H1 (cell line): Measurements from ENCODE around the gene BTBD9. TPM values are rescaled to one million over a fixed set of nuclear protein-coding genes. Genes with fewer than 3 reads are reported as not detected.

ENCODE experiments used
- CTCF ChIA-PET: fragments of 300-600 bp; sonication (Branson Sonifier 250); formaldehyde crosslinking; loops from one replicate; lab custom pipeline; 2021; ENCODE audit not compliant: partially characterized antibody; lab: Charles Lee
- POLR2A ChIA-PET: fragments of 300-600 bp; sonication (Branson Sonifier 250); formaldehyde crosslinking; loops from one replicate; lab custom pipeline; 2021; ENCODE audit warnings: inconsistent platforms; ENCODE audit not compliant: partially characterized antibody; lab: Charles Lee
- DNase-seq, 2 experiments: peaks; one replicate each; pipeline versions ENCODE4 v3.0.0 to v3.0.0-alpha.2; 2010 to 2022; ENCODE audit warnings: low spot score in 2 of 2, low read depth in 1 of 2, mixed read lengths in 1 of 2
- FAIRE-seq: peaks from 2 replicates; lab custom pipeline; 2011; peaks lifted over from hg19 to GRCh38; lab: Jason Lieb, UNC
- H2AFZ ChIP-seq: 2 replicates; pipeline ENCODE4 v1.8.1; 2012; ENCODE audit warnings: low read length, inconsistent platforms
- H2AK5ac ChIP-seq: 2 replicates; pipeline ENCODE4 v1.6.1; 2013; ENCODE audit warnings: low read depth, low read length
- H2BK120ac ChIP-seq: replicated peaks from 2 replicates; pipeline ENCODE3; 2013; ENCODE audit warnings: low read depth, low read length, inconsistent platforms
- H2BK12ac ChIP-seq: 2 replicates; pipeline ENCODE4 v1.6.1; 2013; ENCODE audit warnings: low read depth, low read length
- H2BK15ac ChIP-seq: 2 replicates; pipeline ENCODE4 v1.6.1; 2013; ENCODE audit warnings: low read length
- H2BK20ac ChIP-seq: 2 replicates; pipeline ENCODE4 v1.6.1; 2013; ENCODE audit warnings: low read length
- H2BK5ac ChIP-seq: 2 replicates; pipeline ENCODE4 v1.6.1; 2013; ENCODE audit warnings: low read depth, low read length
- H3K14ac ChIP-seq: 2 replicates; pipeline ENCODE4 v1.6.1; 2013; ENCODE audit warnings: inconsistent platforms; ENCODE audit not compliant: insufficient read length
- H3K18ac ChIP-seq: 2 replicates; pipeline ENCODE4 v1.6.1; 2013; ENCODE audit warnings: low read length; ENCODE audit errors: extremely low read depth
- H3K23ac ChIP-seq: 2 replicates; pipeline ENCODE4 v1.6.1; 2013; ENCODE audit warnings: inconsistent platforms; ENCODE audit not compliant: insufficient read length
- H3K23me2 ChIP-seq: 2 replicates; pipeline ENCODE4 v1.6.1; 2013; ENCODE audit warnings: low read depth, low read length
- H3K27ac ChIP-seq: 2 replicates; pipeline ENCODE4 v1.6.1; 2011; ENCODE audit warnings: low read depth, low read length, inconsistent platforms
- H3K27me3 ChIP-seq, 4 experiments: replicated peaks in 1 of 4; 1 replicate in 1 of 4; 2 replicates in 3 of 4; pipeline versions ENCODE4 v1.6.1 to v1.8.1; 2011 to 2013; ENCODE audit warnings: low read length in 3 of 4, mild to moderate bottlenecking in 3 of 4, inconsistent platforms in 2 of 4, mixed read lengths in 2 of 4, moderate library complexity in 1 of 4; ENCODE audit not compliant: control insufficient read depth in 3 of 4, insufficient read depth in 3 of 4; ENCODE audit errors: extremely low read depth in 1 of 4
- H3K36me3 ChIP-seq, 4 experiments: 2 replicates each; pipeline versions ENCODE4 v1.6.1 to v1.8.1; 2011 to 2013; ENCODE audit warnings: mild to moderate bottlenecking in 4 of 4, low read length in 3 of 4, moderate library complexity in 2 of 4, control low read depth in 1 of 4, inconsistent platforms in 1 of 4; ENCODE audit not compliant: insufficient read depth in 4 of 4, control insufficient read depth in 2 of 4
- H3K4ac ChIP-seq: replicated peaks from 2 replicates; pipeline ENCODE3; 2013; ENCODE audit warnings: low read length, low read depth, mixed read lengths, inconsistent platforms; ENCODE audit not compliant: insufficient read length
- H3K4me1 ChIP-seq, 4 experiments: replicated peaks in 1 of 4; 1 replicate in 1 of 4; 2 replicates in 3 of 4; pipeline versions ENCODE4 v1.6.1 to v1.8.1; 2011 to 2013; ENCODE audit warnings: low read length in 3 of 4, inconsistent platforms in 2 of 4, mixed read lengths in 1 of 4; ENCODE audit not compliant: insufficient read depth in 4 of 4, control insufficient read depth in 3 of 4
- H3K4me2 ChIP-seq, 2 experiments: 2 replicates each; pipeline versions ENCODE4 v1.6.1 to v1.8.1; 2011 to 2013; ENCODE audit warnings: low read depth in 2 of 2, low read length in 2 of 2, control low read depth in 1 of 2, inconsistent platforms in 1 of 2, mild to moderate bottlenecking in 1 of 2; ENCODE audit not compliant: insufficient read depth in 1 of 2
- H3K4me3 ChIP-seq, 4 experiments: fragments of 200-600, 300-600 bp in 1 of 4; sonication (generic), shearing (Covaris generic), sonication (Bioruptor Twin) in 1 of 4; 2 replicates each; pipeline versions ENCODE4 v1.5.1 to v1.8.1; 2011 to 2016; ENCODE audit warnings: low read length in 4 of 4, low read depth in 3 of 4, control low read depth in 2 of 4, inconsistent platforms in 2 of 4, mild to moderate bottlenecking in 2 of 4, mixed read lengths in 1 of 4, moderate library complexity in 1 of 4; ENCODE audit not compliant: insufficient read depth in 2 of 4; ENCODE audit errors: extremely low read depth in 1 of 4
- H3K56ac ChIP-seq: replicated peaks from 2 replicates; pipeline ENCODE3; 2013; ENCODE audit warnings: low read depth, mild to moderate bottlenecking, mixed read lengths, low read length, inconsistent platforms; ENCODE audit not compliant: insufficient read length
- H3K79me1 ChIP-seq: 2 replicates; pipeline ENCODE4 v1.6.1; 2013; ENCODE audit warnings: low read depth, low read length, control low read depth
- H3K79me2 ChIP-seq, 2 experiments: 2 replicates each; pipeline versions ENCODE4 v1.6.1 to v1.8.1; 2012 to 2013; ENCODE audit warnings: low read length in 2 of 2, mild to moderate bottlenecking in 2 of 2, inconsistent platforms in 1 of 2; ENCODE audit not compliant: insufficient read depth in 2 of 2, control insufficient read depth in 1 of 2
- H3K9ac ChIP-seq, 4 experiments: replicated peaks in 1 of 4; 1 replicate in 1 of 4; 2 replicates in 3 of 4; pipeline versions ENCODE4 v1.6.1 to v1.8.1; 2011 to 2013; ENCODE audit warnings: low read depth in 3 of 4, low read length in 3 of 4, control low read depth in 2 of 4, mild to moderate bottlenecking in 2 of 4, moderate library complexity in 2 of 4, inconsistent platforms in 1 of 4; ENCODE audit errors: extremely low read depth in 1 of 4
- H3K9me3 ChIP-seq, 2 experiments: 2 replicates each; pipeline versions ENCODE4 v1.6.1 to v1.8.1; 2012 to 2013; ENCODE audit warnings: mild to moderate bottlenecking in 2 of 2, moderate library complexity in 2 of 2, control low read depth in 1 of 2, inconsistent platforms in 1 of 2, low read depth in 1 of 2, low read length in 1 of 2, mixed read lengths in 1 of 2; ENCODE audit not compliant: insufficient read depth in 2 of 2
- H4K20me1 ChIP-seq, 2 experiments: replicated peaks in 1 of 2; 2 replicates each; pipeline versions ENCODE3 to v1.8.1; 2011 to 2013; ENCODE audit warnings: inconsistent platforms in 2 of 2, low read length in 2 of 2, mild to moderate bottlenecking in 1 of 2; ENCODE audit not compliant: insufficient read depth in 2 of 2, control insufficient read depth in 1 of 2
- H4K5ac ChIP-seq: 2 replicates; pipeline ENCODE4 v1.6.1; 2013; ENCODE audit warnings: low read length, low read depth, mixed read lengths, inconsistent platforms; ENCODE audit not compliant: insufficient read length
- H4K8ac ChIP-seq: 2 replicates; pipeline ENCODE4 v1.8.0; 2013; ENCODE audit warnings: mild to moderate bottlenecking, moderate library complexity, low read length, inconsistent platforms; ENCODE audit not compliant: insufficient read depth; ENCODE audit errors: extremely low read depth
- H4K91ac ChIP-seq: replicated peaks from 2 replicates; pipeline ENCODE3; 2013; ENCODE audit warnings: low read length, mixed read lengths, inconsistent platforms; ENCODE audit not compliant: insufficient read length
- ASH2L ChIP-seq: fragments of 200-600, 300-600 bp; sonication (generic); IDR thresholded peaks from one replicate; pipeline ENCODE4 v1.7.1; 2017; ENCODE audit warnings: low read length
- FOSL1 ChIP-seq: IDR thresholded peaks from 2 replicates; pipeline ENCODE4 v1.6.1; 2011; ENCODE audit warnings: mild to moderate bottlenecking, low read depth, low read length, moderate library complexity; ENCODE audit not compliant: insufficient read depth
- JUN ChIP-seq: IDR thresholded peaks from 2 replicates; pipeline ENCODE4 v1.6.1; 2011; ENCODE audit warnings: low read depth, mild to moderate bottlenecking, improper control_type of control experiment, low read length
- JUND ChIP-seq: IDR thresholded peaks from 2 replicates; pipeline ENCODE4 v1.6.1; 2011; ENCODE audit warnings: mild to moderate bottlenecking, improper control_type of control experiment, low read length
- MAFK ChIP-seq: IDR thresholded peaks from 2 replicates; pipeline ENCODE4 v1.6.1; 2012; ENCODE audit warnings: low read depth, mild to moderate bottlenecking, improper control_type of control experiment, low read length
- RAD21 ChIP-seq, 2 experiments: IDR thresholded peaks in 1 of 2; conservative IDR thresholded peaks in 1 of 2; 2 replicates each; pipeline ENCODE4 v1.6.1; 2011; ENCODE audit warnings: low read depth in 2 of 2, low read length in 2 of 2, improper control_type of control experiment in 1 of 2, inconsistent platforms in 1 of 2, mild to moderate bottlenecking in 1 of 2, moderate library complexity in 1 of 2
- RXRA ChIP-seq: IDR thresholded peaks from 2 replicates; pipeline ENCODE4 v1.6.1; 2011; ENCODE audit warnings: low read depth, mild to moderate bottlenecking, low read length, moderate library complexity; ENCODE audit not compliant: insufficient read depth
- SIRT6 ChIP-seq: IDR thresholded peaks from one replicate; pipeline ENCODE4 v1.7.1; 2012; ENCODE audit warnings: low read length, inconsistent platforms
- SP4 ChIP-seq: IDR thresholded peaks from 2 replicates; pipeline ENCODE4 v1.6.1; 2012; ENCODE audit warnings: low read length, inconsistent platforms
- TAF7 ChIP-seq: optimal IDR thresholded peaks from 2 replicates; pipeline ENCODE3; 2011; ENCODE audit warnings: low read depth, mild to moderate bottlenecking, inconsistent platforms, low read length, moderate library complexity, borderline replicate concordance
- TCF12 ChIP-seq: IDR thresholded peaks from 2 replicates; pipeline ENCODE4 v1.6.1; 2011; ENCODE audit warnings: low read depth, mild to moderate bottlenecking, low read length
- WGBS, 2 experiments: shearing (Covaris generic) in 1 of 2; methylation state at CpG; one replicate each; pipeline versions ENCODE4 v1.1.6 to v1.1.7; 2013 to 2015; ENCODE audit warnings: low lambda C conversion rate in 2 of 2, mixed read lengths in 2 of 2, inconsistent platforms in 1 of 2, low coverage in 1 of 2, missing lambda C conversion rate in 1 of 2; ENCODE audit not compliant: insufficient replicate concordance in 2 of 2, insufficient coverage in 1 of 2, insufficient read length in 1 of 2; ENCODE audit errors: extremely low coverage in 1 of 2, missing lambda C conversion rate in 1 of 2; 5-methylcytosine and 5-hydroxymethylcytosine counted together
- polyA plus RNA-seq, 7 experiments: library from polyadenylated mRNA; depleted of rRNA in 3 of 7; stranded (reverse) in 5 of 7; unstranded in 2 of 7; fragments of >200 nt in 5 of 7; fragments of 200-250 nt in 2 of 7; gene quantifications; 1 replicate in 5 of 7; 2 replicates in 1 of 7; 4 replicates in 1 of 7; pipeline versions ENCODE4 v1.2.1 to v1.2.3, GENCODE V29; 2011 to 2013; ENCODE audit warnings: missing spikeins in 2 of 7, mixed read lengths in 2 of 7
- total RNA-seq: library from RNA; stranded (reverse); fragmentation: NEBNext Ultra II Directional; extraction: Animal tissue kit (Norgen Biotek cat#: 25700); gene quantifications from 2 replicates; pipeline ENCODE4 v1.2.1, GENCODE V29; 2021
- TF ChIP-seq, protein P1 (sequence below), 3 experiments: IDR thresholded peaks; 1 replicate in 2 of 3; 2 replicates in 1 of 3; pipeline versions ENCODE4 v1.5.1 to v1.6.1; 2011; ENCODE audit warnings: low read length in 3 of 3, mild to moderate bottlenecking in 3 of 3, inconsistent platforms in 2 of 3, low read depth in 1 of 3, moderate library complexity in 1 of 3; ENCODE audit not compliant: insufficient read depth in 1 of 3; ENCODE audit errors: control extremely low read depth in 1 of 3

Gene BTBD9
- total and polyA plus RNA-seq, 2 of the 8 experiments (the other 6 are each of a cell fraction or from before 2014, with no cell fraction given): 0.92 to 4.1 TPM

DNA sequence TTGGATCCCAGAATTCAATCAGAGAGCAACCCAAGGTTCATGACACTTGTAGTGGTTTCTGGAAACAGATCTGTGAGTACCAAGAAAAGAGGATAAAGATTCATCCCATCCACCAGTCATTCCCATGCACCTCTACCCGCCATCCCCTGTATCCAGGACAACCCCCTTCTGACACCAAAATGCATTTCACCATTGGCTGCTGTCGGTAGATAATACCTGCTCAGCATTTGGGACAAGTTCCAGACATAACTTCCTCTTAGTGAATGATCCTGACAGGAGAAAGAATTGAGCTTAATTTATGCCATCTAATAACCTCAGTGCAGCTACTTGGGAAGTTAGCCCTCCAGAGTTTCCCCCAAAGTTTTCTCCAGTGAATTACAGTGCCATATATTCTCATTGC, 491.1 kb downstream of the BTBD9 start:
- Histone ChIP-seq H2BK120ac (no peak overlapping the region), H2BK12ac (no peak overlapping the region), H3K56ac (no peak overlapping the region), H3K4me1 (peaks cover 2 to 19% (median 8%) of the 10 kb centered on the region in 4 experiments), H2AK5ac (no peak overlapping the region), H2BK20ac (no peak overlapping the region), H2AFZ (no peak overlapping the region), H3K4me2 (no peak overlapping the region), H3K23me2 (no peaks in the 10 kb centered on the region), H2BK5ac (no peak overlapping the region), H3K79me1 (0 out of 2 replicates have a peak, but pooled peaks cover 2% of the 10 kb centered on the region), H4K8ac (no peak overlapping the region), H3K27me3 (no peaks in the 10 kb centered on the region), H3K4me3 (no peak overlapping the region), H3K18ac (no peak overlapping the region), H3K14ac (no peak overlapping the region), H3K9ac (no peak overlapping the region), H2BK15ac (no peak overlapping the region), H3K23ac (no peak overlapping the region), H4K91ac (no peak overlapping the region), H3K36me3 (no peaks in the 10 kb centered on the region), H3K27ac (no peak overlapping the region), H3K79me2 (no peaks in the 10 kb centered on the region), H4K5ac (no peak overlapping the region), H3K4ac (no peak overlapping the region), H4K20me1 (peaks cover 2 to 4% of the 10 kb centered on the region in 2 experiments), H3K9me3 (no peaks in the 10 kb centered on the region)
- POLR2A ChIA-PET: interaction anchor here (0.9 kb wide), 1 partner anchor 10 kb away, joined by 3 read pairs; no protein-coding TSS in a partner anchor
- DNase-seq (peak in 1 of 2 experiments; percentile 7), FAIRE-seq (no peak)
- CTCF ChIA-PET: interaction anchor here (1.2 to 1.6 kb wide), 2 partner anchors 11 to 21 kb away, joined by 5 to 8 read pairs; no protein-coding TSS in a partner anchor
- 100% methylated on average over 2 of the region's 2 CpGs; no CpG with 5 or more reads in 1 of the 2 experiments for WGBS, 2 experiments
- TF ChIP-seq FOSL1: no peak
- TF ChIP-seq MAFK: no peak
- no peak for TF ChIP-seq RXRA
- no peak for TF ChIP-seq TCF12
- no peak for TF ChIP-seq SP4
- no peak for TF ChIP-seq TAF7
- TF ChIP-seq, protein P1, sequence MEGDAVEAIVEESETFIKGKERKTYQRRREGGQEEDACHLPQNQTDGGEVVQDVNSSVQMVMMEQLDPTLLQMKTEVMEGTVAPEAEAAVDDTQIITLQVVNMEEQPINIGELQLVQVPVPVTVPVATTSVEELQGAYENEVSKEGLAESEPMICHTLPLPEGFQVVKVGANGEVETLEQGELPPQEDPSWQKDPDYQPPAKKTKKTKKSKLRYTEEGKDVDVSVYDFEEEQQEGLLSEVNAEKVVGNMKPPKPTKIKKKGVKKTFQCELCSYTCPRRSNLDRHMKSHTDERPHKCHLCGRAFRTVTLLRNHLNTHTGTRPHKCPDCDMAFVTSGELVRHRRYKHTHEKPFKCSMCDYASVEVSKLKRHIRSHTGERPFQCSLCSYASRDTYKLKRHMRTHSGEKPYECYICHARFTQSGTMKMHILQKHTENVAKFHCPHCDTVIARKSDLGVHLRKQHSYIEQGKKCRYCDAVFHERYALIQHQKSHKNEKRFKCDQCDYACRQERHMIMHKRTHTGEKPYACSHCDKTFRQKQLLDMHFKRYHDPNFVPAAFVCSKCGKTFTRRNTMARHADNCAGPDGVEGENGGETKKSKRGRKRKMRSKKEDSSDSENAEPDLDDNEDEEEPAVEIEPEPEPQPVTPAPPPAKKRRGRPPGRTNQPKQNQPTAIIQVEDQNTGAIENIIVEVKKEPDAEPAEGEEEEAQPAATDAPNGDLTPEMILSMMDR (IDR thresholded peaks at IDR 0.05; ENCODE audit: control extremely low read depth in 1 of 3, insufficient read depth in 1 of 3, low read depth in 1 of 3, low read length in 3 of 3): no peak
- TF ChIP-seq SIRT6: no peak
- no peak for TF ChIP-seq ASH2L
- TF ChIP-seq JUN: no peak
- no peak for TF ChIP-seq JUND
- TF ChIP-seq RAD21 (IDR thresholded peaks at IDR 0.05 in 1 of 2, conservative IDR thresholded peaks at IDR 0.05 in 1 of 2; ENCODE audit: low read depth in 2 of 2, low read length in 2 of 2): no peak
